SK-N-MC (cell line): ENCODE measurements around the gene UGT1A3.

Source experiments
- EZH2 ChIP-seq: fragments of 200-600 bp; sonication (generic); IDR thresholded peaks from one replicate; pipeline ENCODE4 v1.6.1; 2017; ENCODE audit warnings: antibody characterized with exemption
- FOXP2 ChIP-seq: optimal IDR thresholded peaks from 2 replicates; pipeline ENCODE3; 2011; ENCODE audit warnings: mild to moderate bottlenecking, moderate library complexity; ENCODE audit not compliant: insufficient read depth; ENCODE audit errors: extremely low read length, control extremely low read depth
- POLR2AphosphoS5 ChIP-seq: IDR thresholded peaks from 2 replicates; pipeline ENCODE4 v1.6.1; 2012; ENCODE audit warnings: mild to moderate bottlenecking, low read depth, low read length, borderline replicate concordance

DNA sequence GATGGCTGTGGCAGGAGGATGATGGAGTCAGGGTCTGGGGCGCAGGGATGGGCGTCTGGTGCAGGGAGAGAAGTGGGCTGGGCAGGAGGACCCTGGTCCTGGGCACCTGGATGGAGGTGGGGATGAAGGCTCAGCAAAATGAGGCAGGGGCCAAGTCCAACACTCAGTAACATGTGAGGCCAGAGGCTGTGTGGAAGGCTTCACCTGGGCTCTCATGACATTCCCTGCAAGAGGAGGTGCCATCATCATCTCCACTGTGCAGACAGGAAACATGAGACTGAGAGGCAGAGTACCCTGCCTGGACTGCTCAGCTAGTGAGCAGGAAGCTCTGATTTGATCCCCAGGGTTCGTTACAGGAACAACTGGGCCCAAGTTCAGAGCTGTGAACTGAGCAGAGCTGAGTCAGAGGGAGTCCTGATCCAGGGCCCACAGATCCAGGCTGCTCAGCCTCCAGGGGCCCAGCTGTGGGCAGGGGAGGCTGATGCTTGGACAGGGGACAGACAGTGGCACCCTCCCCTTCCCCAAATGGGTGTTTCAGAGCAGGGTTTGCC is 88.6 kb downstream of the UGT1A3 start:
- TF ChIP-seq POLR2AphosphoS5, result no peak
- no peak for TF ChIP-seq EZH2
- TF ChIP-seq FOXP2, result no peak
